ENCODE results near the gene PBXIP1. TPM values are rescaled to one million over a fixed set of nuclear protein-coding genes. Genes with fewer than 3 reads are reported as not detected.

PBXIP1 gene
- polyA plus RNA-seq, 1 donor = 59.6 TPM

- peak; percentile 100 for DNase-seq
These were observed 18.4 kb upstream of the PBXIP1 start, which contains the start of gene CKS1B for GRCh38 chr1:154974102-154974807. Gene CKS1B, plus strand, starts transcription at chr1:154974681. Its CDS starts 65 bp downstream, at chr1:154974746.

- peak; percentile 95 for DNase-seq
These were observed 17.6 kb upstream of the PBXIP1 start for GRCh38 chr1:154973344-154974101.

- peak; percentile 51 for DNase-seq
These were observed 16.8 kb upstream of the PBXIP1 start for GRCh38 chr1:154972517-154973343.

- DNase-seq = no peak
These were observed 16.3 kb upstream of the PBXIP1 start for GRCh38 chr1:154972213-154972516.

- DNase-seq = no peak
These were observed 15.6 kb upstream of the PBXIP1 start for GRCh38 chr1:154971341-154971998.

- DNase-seq = peak; percentile 92
These were observed 14.9 kb upstream of the PBXIP1 start, which contains the start of gene SHC1 for GRCh38 chr1:154970631-154971340. Gene SHC1, minus strand, starts transcription at chr1:154970747. Its CDS starts 221 bp downstream, at chr1:154970526.

- no peak for DNase-seq
These were observed 14.1 kb upstream of the PBXIP1 start for GRCh38 chr1:154969860-154970452.

GRCh38 chr1:154969246-154969645, 13.3 kb upstream of the PBXIP1 start:
- no peak for DNase-seq

GRCh38 chr1:154968731-154969130, 12.8 kb upstream of the PBXIP1 start:
- no peak for DNase-seq

- DNase-seq = no peak
These were observed 11.5 kb upstream of the PBXIP1 start for GRCh38 chr1:154967331-154967950.

- DNase-seq = no peak
These were observed 10.2 kb upstream of the PBXIP1 start for GRCh38 chr1:154966111-154966510.

GRCh38 chr1:154964359-154964758, 8.5 kb upstream of the PBXIP1 start:
- DNase-seq = no peak

GRCh38 chr1:154963643-154964042, 7.7 kb upstream of the PBXIP1 start:
- no peak for DNase-seq

GRCh38 chr1:154962795-154963330, 7.0 kb upstream of the PBXIP1 start:
- DNase-seq = no peak

- DNase-seq = no peak
These were observed 6.4 kb upstream of the PBXIP1 start for GRCh38 chr1:154962156-154962749.

- no peak for DNase-seq
These were observed 5.6 kb upstream of the PBXIP1 start, which contains the start of gene PYGO2 for GRCh38 chr1:154961207-154962155. Gene PYGO2, minus strand, starts transcription at chr1:154961782. Its CDS starts 206 bp downstream, at chr1:154961576.

- no peak for DNase-seq
These were observed 4.7 kb upstream of the PBXIP1 start for GRCh38 chr1:154960446-154961136.

- no peak for DNase-seq
These were observed 3.5 kb upstream of the PBXIP1 start for GRCh38 chr1:154959426-154959780.

Measured in left kidney (tissue), 2 donors.